HEK293 (cell line): ENCODE results near the gene MGA.

Source experiments
- CTCF ChIA-PET: fragments of 350-600 bp; formaldehyde crosslinking; extraction: SDS; loops from one replicate; lab custom pipeline; 2021; ENCODE audit warnings: antibody characterized with exemption; lab: Yijun Ruan, JAX
- POLR2A ChIA-PET: fragments of 300-600 bp; formaldehyde crosslinking; extraction: SDS; loops from one replicate; lab custom pipeline; 2020; ENCODE audit warnings: antibody characterized with exemption, inconsistent platforms; lab: Yijun Ruan, JAX
- H3K27ac ChIP-seq: fragments of 200-500 bp; sonication (Bioruptor generic); 2 replicates; pipeline ENCODE4 v1.5.1; 2014; ENCODE audit warnings: low read depth, low read length, control low read depth, inconsistent platforms; ENCODE audit errors: extremely low read depth
- H3K36me3 ChIP-seq, 2 experiments: fragments of 200-500 bp in 1 of 2; sonication (Bioruptor generic) in 1 of 2; 1 replicate in 1 of 2; 2 replicates in 1 of 2; pipeline ENCODE4 v1.5.1; 2014 to 2017; ENCODE audit warnings: inconsistent platforms in 2 of 2, low read length in 2 of 2; ENCODE audit not compliant: control insufficient read depth in 2 of 2, insufficient read depth in 1 of 2
- H3K4me1 ChIP-seq: fragments of 200-500 bp; sonication (Bioruptor generic); 2 replicates; pipeline ENCODE4 v1.5.1; 2014; ENCODE audit warnings: mild to moderate bottlenecking, low read length, inconsistent platforms; ENCODE audit not compliant: control insufficient read depth, insufficient read depth
- H3K4me3 ChIP-seq: 2 replicates; pipeline ENCODE4 v1.5.1; 2011; ENCODE audit warnings: low read depth, mild to moderate bottlenecking, control low read depth, low read length, moderate library complexity
- H3K9me3 ChIP-seq: fragments of 200-500 bp; sonication (Bioruptor generic); 2 replicates; pipeline ENCODE4 v1.5.1; 2014; ENCODE audit warnings: low read depth, low read length, inconsistent platforms; ENCODE audit not compliant: control insufficient read depth, insufficient read depth
- KLF16 ChIP-seq: fragments of 450-650 bp; formaldehyde crosslinking; IDR thresholded peaks from 2 replicates; pipeline ENCODE4 v1.5.1; 2017; ENCODE audit warnings: missing biosample characterization, missing genetic modification characterization
- KLF17 ChIP-seq: fragments of 450-650 bp; formaldehyde crosslinking; IDR thresholded peaks from 2 replicates; pipeline ENCODE4 v1.5.1; 2016; ENCODE audit warnings: missing biosample characterization, missing genetic modification characterization
- OSR2 ChIP-seq: fragments of 450-650 bp; formaldehyde crosslinking; IDR thresholded peaks from 2 replicates; pipeline ENCODE4 v1.5.1; 2016; ENCODE audit warnings: missing biosample characterization, missing genetic modification characterization
- PBX3 ChIP-seq: sonication (generic); formaldehyde crosslinking; IDR thresholded peaks from 2 replicates; pipeline ENCODE4 v1.8.1; 2022; ENCODE audit warnings: mild to moderate bottlenecking, moderate library complexity, missing genetic modification reagents
- PRDM6 ChIP-seq: fragments of 450-650 bp; formaldehyde crosslinking; IDR thresholded peaks from 2 replicates; pipeline ENCODE4 v1.5.1; 2017; ENCODE audit warnings: missing biosample characterization, missing genetic modification characterization
- SP7 ChIP-seq: fragments of 450-650 bp; formaldehyde crosslinking; IDR thresholded peaks from 2 replicates; pipeline ENCODE4 v1.5.1; 2016; ENCODE audit warnings: missing biosample characterization, missing genetic modification characterization
- WT1 ChIP-seq: fragments of 450-650 bp; formaldehyde crosslinking; IDR thresholded peaks from 2 replicates; pipeline ENCODE4 v1.5.1; 2016; ENCODE audit warnings: missing biosample characterization, missing genetic modification characterization
- ZBTB1 ChIP-seq: fragments of 450-650 bp; formaldehyde crosslinking; IDR thresholded peaks from 2 replicates; pipeline ENCODE4 v1.5.1; 2016; ENCODE audit warnings: missing biosample characterization, missing genetic modification characterization
- ZFP3 ChIP-seq: fragments of 450-650 bp; formaldehyde crosslinking; IDR thresholded peaks from 2 replicates; pipeline ENCODE4 v1.5.1; 2016; ENCODE audit warnings: low read depth, missing biosample characterization, missing genetic modification characterization
- ZFP37 ChIP-seq: fragments of 450-650 bp; formaldehyde crosslinking; IDR thresholded peaks from 2 replicates; pipeline ENCODE4 v1.5.1; 2016; ENCODE audit warnings: missing biosample characterization, missing genetic modification characterization
- ZIC2 ChIP-seq: fragments of 450-650 bp; formaldehyde crosslinking; IDR thresholded peaks from 2 replicates; pipeline ENCODE4 v1.5.1; 2016; ENCODE audit warnings: missing biosample characterization, missing genetic modification characterization
- ZNF138 ChIP-seq: fragments of 450-650 bp; formaldehyde crosslinking; IDR thresholded peaks from 2 replicates; pipeline ENCODE4 v1.5.1; 2016; ENCODE audit warnings: missing biosample characterization, missing genetic modification characterization, borderline replicate concordance
- ZNF140 ChIP-seq: fragments of 450-650 bp; formaldehyde crosslinking; IDR thresholded peaks from 2 replicates; pipeline ENCODE4 v1.5.1; 2016; ENCODE audit warnings: missing biosample characterization, missing genetic modification characterization
- ZNF19 ChIP-seq: fragments of 450-650 bp; formaldehyde crosslinking; IDR thresholded peaks from 2 replicates; pipeline ENCODE4; 2016; ENCODE audit warnings: missing biosample characterization, missing genetic modification characterization, low read depth
- ZNF223 ChIP-seq: fragments of 450-650 bp; formaldehyde crosslinking; IDR thresholded peaks from 2 replicates; pipeline ENCODE4 v1.5.1; 2016; ENCODE audit warnings: missing biosample characterization, missing genetic modification characterization
- ZNF311 ChIP-seq: fragments of 450-650 bp; formaldehyde crosslinking; IDR thresholded peaks from 2 replicates; pipeline ENCODE4 v1.5.1; 2017; ENCODE audit warnings: missing biosample characterization, missing genetic modification characterization, borderline replicate concordance
- ZNF366 ChIP-seq: fragments of 450-650 bp; formaldehyde crosslinking; conservative IDR thresholded peaks from 2 replicates; pipeline ENCODE4 v1.5.1; 2016; ENCODE audit warnings: missing biosample characterization, missing genetic modification characterization
- ZNF404 ChIP-seq: fragments of 450-650 bp; formaldehyde crosslinking; IDR thresholded peaks from 2 replicates; pipeline ENCODE4 v1.5.1; 2017; ENCODE audit warnings: missing biosample characterization, missing genetic modification characterization
- ZNF426 ChIP-seq: fragments of 450-650 bp; formaldehyde crosslinking; IDR thresholded peaks from 2 replicates; pipeline ENCODE4 v1.5.1; 2017; ENCODE audit warnings: missing biosample characterization, missing genetic modification characterization, mild to moderate bottlenecking, inconsistent platforms, moderate library complexity
- ZNF449 ChIP-seq: fragments of 450-650 bp; formaldehyde crosslinking; IDR thresholded peaks from 2 replicates; pipeline ENCODE4 v1.5.1; 2017; ENCODE audit warnings: missing biosample characterization, mild to moderate bottlenecking, missing genetic modification characterization, moderate library complexity
- ZNF544 ChIP-seq: fragments of 450-650 bp; formaldehyde crosslinking; IDR thresholded peaks from 2 replicates; pipeline ENCODE4 v1.5.0; 2017; ENCODE audit warnings: missing biosample characterization, missing genetic modification characterization
- ZNF561 ChIP-seq: fragments of 450-650 bp; IDR thresholded peaks from 2 replicates; pipeline ENCODE4 v1.5.1; 2018; ENCODE audit warnings: missing biosample characterization, missing genetic modification characterization, borderline replicate concordance
- ZNF580 ChIP-seq: fragments of 450-650 bp; formaldehyde crosslinking; IDR thresholded peaks from 2 replicates; pipeline ENCODE4 v1.5.1; 2016; ENCODE audit warnings: missing biosample characterization, missing genetic modification characterization
- ZNF692 ChIP-seq: fragments of 450-650 bp; formaldehyde crosslinking; IDR thresholded peaks from 2 replicates; pipeline ENCODE4 v1.5.1; 2016; ENCODE audit warnings: missing biosample characterization, missing genetic modification characterization
- ZNF76 ChIP-seq: fragments of 450-650 bp; formaldehyde crosslinking; IDR thresholded peaks from 2 replicates; pipeline ENCODE4; 2016; ENCODE audit warnings: low read depth, missing biosample characterization, missing genetic modification characterization, borderline replicate concordance
- ZNF792 ChIP-seq: fragments of 450-650 bp; formaldehyde crosslinking; IDR thresholded peaks from 2 replicates; pipeline ENCODE4 v1.5.1; 2016; ENCODE audit warnings: missing biosample characterization, missing genetic modification characterization
- ZSCAN18 ChIP-seq: fragments of 450-650 bp; formaldehyde crosslinking; IDR thresholded peaks from 2 replicates; pipeline ENCODE4 v1.5.1; 2016; ENCODE audit warnings: missing biosample characterization, missing genetic modification characterization

MGA gene

GRCh38 chr15:41666353-41666920, 6.2 kb downstream of the MGA start:
- peak; percentile 50 for TF ChIP-seq SP7 (tag by site-specific recombination)
- TF ChIP-seq ZNF449 (tag by site-specific recombination) = peak; percentile 54; the same call in 1 of the 2 replicates
- peak; percentile 33; the same call in 1 of the 2 replicates for TF ChIP-seq PRDM6
- TF ChIP-seq ZNF792 (tag by site-specific recombination) = no peak
- no peak for TF ChIP-seq ZNF138 (tag by site-specific recombination)
- TF ChIP-seq ZNF692 (tag by site-specific recombination) = 0 out of 2 replicates have a peak, but pooled peaks have one; percentile 54
- no peak for TF ChIP-seq ZNF311
- TF ChIP-seq WT1 (tag by site-specific recombination) = no peak
- Histone ChIP-seq H3K9me3 (no peaks in the 10 kb centered on the region), H3K4me3 (no peak overlapping the region), H3K27ac (no peak overlapping the region), H3K4me1 (peaks cover 15% of the 10 kb centered on the region), H3K36me3 (peaks cover 0 to 11% of the 10 kb centered on the region in 2 experiments; a peak in 1 of 3 replicates)
- ChIA-PET POLR2A (no interaction called here), CTCF (no interaction called here)

GRCh38 chr15:41669701-41670100, 9.5 kb downstream of the MGA start:
- H3K27ac ChIP-seq = no peak overlapping the region
- TF ChIP-seq PBX3 (no peak), ZNF19 (tag by site-specific recombination) (no peak), OSR2 (tag by site-specific recombination) (no peak), ZNF580 (tag by site-specific recombination) (no peak), ZNF366 (tag by site-specific recombination) (no peak), ZNF140 (tag by site-specific recombination) (no peak), ZNF76 (tag by site-specific recombination) (no peak), ZBTB1 (no peak), ZFP3 (no peak), ZNF404 (tag by site-specific recombination) (no peak), ZNF426 (tag by site-specific recombination) (no peak), KLF17 (no peak), ZNF223 (no peak), KLF16 (no peak), ZNF561 (tag by site-specific recombination) (no peak), ZSCAN18 (no peak), ZNF544 (tag by site-specific recombination) (no peak), ZFP37 (no peak), ZIC2 (tag by site-specific recombination) (no peak)

More at GRCh38 chr15:41669701-41670100, 9.5 kb downstream of the MGA start:
- Histone ChIP-seq H3K4me1 (peaks cover 20% of the 10 kb centered on the region), H3K36me3 (peaks cover 0 to 11% of the 10 kb centered on the region in 2 experiments; a peak in 2 of 3 replicates), H3K4me3 (no peak overlapping the region), H3K9me3 (no peaks in the 10 kb centered on the region)
- ChIA-PET POLR2A (no interaction called here), CTCF (no interaction called here)
